HepG2 (cell line): Measurements from ENCODE around the gene ZNF223. TPM values are rescaled to one million over a fixed set of nuclear protein-coding genes. Genes with fewer than 3 reads are reported as not detected.

Experiments used
- CC2D1A ChIP-seq: sonication (generic); formaldehyde crosslinking; IDR thresholded peaks from 2 replicates; pipeline ENCODE4 v1.8.1; 2023; ENCODE audit warnings: mild to moderate bottlenecking, missing genetic modification reagents
- IRF9 ChIP-seq: sonication (generic); formaldehyde crosslinking; IDR thresholded peaks from 2 replicates; pipeline ENCODE4 v1.8.0; 2022; ENCODE audit warnings: missing genetic modification reagents, mild to moderate bottlenecking, borderline replicate concordance
- KLF16 ChIP-seq, 2 experiments: sonication (generic) in 1 of 2; formaldehyde crosslinking in 1 of 2; IDR thresholded peaks; 2 replicates each; pipeline versions ENCODE4 v1.6.1 to v1.8.0; 2016 to 2023; ENCODE audit warnings: missing genetic modification reagents in 2 of 2, missing compliant biosample characterization in 1 of 2
- LCORL ChIP-seq, 2 experiments: fragments of 450-650 bp in 1 of 2; sonication (generic) in 1 of 2; formaldehyde crosslinking in 1 of 2; IDR thresholded peaks; 2 replicates each; pipeline versions ENCODE4 v1.5.0 to v1.6.1; 2017 to 2020; ENCODE audit warnings: antibody characterized with exemption in 1 of 2, missing genetic modification reagents in 1 of 2
- MEF2D ChIP-seq: sonication (generic); formaldehyde crosslinking; IDR thresholded peaks from 2 replicates; pipeline ENCODE4 v1.5.1; 2020; ENCODE audit warnings: mild to moderate bottlenecking, missing genetic modification reagents
- POLR2A ChIP-seq, 2 experiments: IDR thresholded peaks; 2 replicates each; pipeline ENCODE4 v1.6.1; 2011; ENCODE audit warnings: low read depth in 2 of 2, low read length in 2 of 2, mild to moderate bottlenecking in 1 of 2, moderate library complexity in 1 of 2; ENCODE audit not compliant: insufficient read depth in 1 of 2
- SKI ChIP-seq: fragments of 450-650 bp; IDR thresholded peaks from one replicate; pipeline ENCODE4 v1.6.1; 2018; ENCODE audit warnings: mild to moderate bottlenecking; ENCODE audit not compliant: partially characterized antibody
- TAF1 ChIP-seq: sonication (generic); formaldehyde crosslinking; IDR thresholded peaks from 2 replicates; pipeline ENCODE4 v1.4.0; 2020; ENCODE audit warnings: missing genetic modification reagents
- U2AF2 ChIP-seq: fragments of 200-400 bp; formaldehyde crosslinking; IDR thresholded peaks from 2 replicates; pipeline ENCODE4 v1.6.1; 2017; ENCODE audit warnings: low read depth, mild to moderate bottlenecking, low read length
- YY1 ChIP-seq: IDR thresholded peaks from 2 replicates; pipeline ENCODE4 v1.6.1; 2011; ENCODE audit warnings: low read length, low read depth, moderate library complexity, mild to moderate bottlenecking; ENCODE audit not compliant: insufficient read depth, insufficient replicate concordance
- ZIK1 ChIP-seq: sonication (generic); formaldehyde crosslinking; IDR thresholded peaks from 2 replicates; pipeline ENCODE4 v1.5.0; 2020; ENCODE audit warnings: mild to moderate bottlenecking, low read depth, missing genetic modification reagents, borderline replicate concordance
- ZNF607 ChIP-seq: sonication (generic); formaldehyde crosslinking; IDR thresholded peaks from 2 replicates; pipeline ENCODE4 v1.5.1; 2020; ENCODE audit warnings: missing genetic modification reagents, mild to moderate bottlenecking, borderline replicate concordance
- ZNF609 ChIP-seq: sonication (generic); formaldehyde crosslinking; IDR thresholded peaks from 2 replicates; pipeline ENCODE4 v1.4.0; 2020; ENCODE audit warnings: mild to moderate bottlenecking, missing genetic modification reagents, borderline replicate concordance
- ZSCAN21 ChIP-seq: sonication (generic); formaldehyde crosslinking; IDR thresholded peaks from 2 replicates; pipeline ENCODE4 v1.8.0; 2022; ENCODE audit warnings: mild to moderate bottlenecking, missing genetic modification reagents, moderate library complexity, borderline replicate concordance
- ZSCAN25 ChIP-seq: sonication (generic); formaldehyde crosslinking; IDR thresholded peaks from 2 replicates; pipeline ENCODE4 v1.8.0; 2022; ENCODE audit warnings: mild to moderate bottlenecking, missing genetic modification reagents
- polyA plus RNA-seq, 8 experiments: library from polyadenylated mRNA; depleted of rRNA in 3 of 8; stranded (reverse) in 7 of 8; unstranded in 1 of 8; fragments of >200 nt; fragmentation: Illumina TruSeq in 4 of 8; extraction: Trizol in 4 of 8; gene quantifications; 2 replicates each; pipeline versions ENCODE4 v1.2.1 to v1.2.3, GENCODE V29; 2011 to 2016; ENCODE audit warnings: low read depth in 4 of 8, missing spikeins in 1 of 8, mixed read lengths in 1 of 8; ENCODE audit not compliant: insufficient read depth in 1 of 8
- total RNA-seq, 5 experiments: library from RNA; depleted of rRNA; stranded (reverse); fragments of >200 nt; fragmentation: Illumina TruSeq; extraction: Trizol; gene quantifications; 2 replicates each; pipeline ENCODE4 v1.2.3, GENCODE V29; 2016; ENCODE audit warnings: low read depth in 1 of 5
- TF ChIP-seq, protein P1 (sequence below): sonication (generic); formaldehyde crosslinking; conservative IDR thresholded peaks from 2 replicates; pipeline ENCODE4 v1.5.0; 2020; ENCODE audit warnings: missing genetic modification reagents
- TF ChIP-seq, protein P2 (sequence below): sonication (generic); formaldehyde crosslinking; IDR thresholded peaks from 2 replicates; pipeline ENCODE4 v1.4.0; 2020; ENCODE audit warnings: missing genetic modification reagents, borderline replicate concordance

ZNF223 gene
- total and polyA plus RNA-seq, 2 of the 13 experiments (the other 11 are each of a cell fraction or from before 2014, with no cell fraction given), result 2.0 to 4.8 TPM

DNA sequence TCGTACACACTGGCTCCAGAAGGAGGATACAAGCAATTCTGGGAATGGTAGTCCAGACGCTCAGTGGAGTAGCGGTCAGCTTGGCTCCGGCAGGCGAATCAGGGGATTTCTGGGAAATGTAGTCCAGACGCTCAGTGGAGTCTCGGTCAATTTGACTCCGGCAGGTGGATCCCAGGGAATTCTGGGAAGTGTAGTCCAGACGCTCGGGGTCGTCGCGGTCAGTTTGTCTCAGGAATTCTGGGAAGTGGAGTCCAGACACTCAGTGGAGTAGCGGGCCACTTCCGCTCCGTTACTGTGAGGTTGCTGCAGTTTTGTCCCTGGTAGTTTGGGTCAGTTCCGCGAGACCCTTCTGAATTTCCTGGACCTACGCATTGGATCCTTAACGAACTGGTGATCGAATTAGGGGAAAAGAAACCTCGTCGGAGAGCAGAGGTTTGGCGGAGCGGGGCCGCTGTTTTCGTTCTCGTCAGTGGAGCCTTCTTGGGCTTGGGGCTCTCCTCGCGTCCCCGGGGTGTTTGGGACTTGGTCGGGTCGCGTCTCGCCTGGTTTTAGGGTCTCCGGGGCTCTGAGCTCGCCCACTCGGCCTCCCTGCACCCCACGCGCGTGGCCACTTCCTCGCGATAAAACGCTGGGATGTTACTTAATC is 61.4 kb downstream of the ZNF223 start, which contains the start of gene ZNF225 (continued):
- TF ChIP-seq KLF16 (CRISPR knock-in tag; IDR thresholded peaks at IDR 0.05), result peak in 1 of 2 experiments; percentile 67; a peak in 1 of 4 replicates
- peak; percentile 19 for TF ChIP-seq SKI
- TF ChIP-seq ZIK1, result 0 out of 2 replicates have a peak, but pooled peaks have one; percentile 26
- TF ChIP-seq ZSCAN21 (CRISPR knock-in tag), result no peak
- peak; percentile 59 for TF ChIP-seq TAF1
- TF ChIP-seq YY1, result peak; percentile 72
- no peak for TF ChIP-seq ZNF607 (CRISPR knock-in tag)
- TF ChIP-seq, protein P1, sequence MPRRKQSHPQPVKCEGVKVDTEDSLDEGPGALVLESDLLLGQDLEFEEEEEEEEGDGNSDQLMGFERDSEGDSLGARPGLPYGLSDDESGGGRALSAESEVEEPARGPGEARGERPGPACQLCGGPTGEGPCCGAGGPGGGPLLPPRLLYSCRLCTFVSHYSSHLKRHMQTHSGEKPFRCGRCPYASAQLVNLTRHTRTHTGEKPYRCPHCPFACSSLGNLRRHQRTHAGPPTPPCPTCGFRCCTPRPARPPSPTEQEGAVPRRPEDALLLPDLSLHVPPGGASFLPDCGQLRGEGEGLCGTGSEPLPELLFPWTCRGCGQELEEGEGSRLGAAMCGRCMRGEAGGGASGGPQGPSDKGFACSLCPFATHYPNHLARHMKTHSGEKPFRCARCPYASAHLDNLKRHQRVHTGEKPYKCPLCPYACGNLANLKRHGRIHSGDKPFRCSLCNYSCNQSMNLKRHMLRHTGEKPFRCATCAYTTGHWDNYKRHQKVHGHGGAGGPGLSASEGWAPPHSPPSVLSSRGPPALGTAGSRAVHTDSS (CRISPR knock-in tag), result 0 out of 2 replicates have a peak, but pooled peaks have one; percentile 19
- peak; percentile 56 to 71 for TF ChIP-seq POLR2A (IDR thresholded peaks at IDR 0.05; ENCODE audit: insufficient read depth in 1 of 2, low read depth in 2 of 2, low read length in 2 of 2)
- TF ChIP-seq LCORL (IDR thresholded peaks at IDR 0.05), result no peak
- TF ChIP-seq LCORL (CRISPR knock-in tag; IDR thresholded peaks at IDR 0.05), result peak; percentile 53; the same call in 1 of the 2 replicates
- TF ChIP-seq ZNF609 (CRISPR knock-in tag), result no peak
- no peak for TF ChIP-seq U2AF2
- TF ChIP-seq, protein P2, sequence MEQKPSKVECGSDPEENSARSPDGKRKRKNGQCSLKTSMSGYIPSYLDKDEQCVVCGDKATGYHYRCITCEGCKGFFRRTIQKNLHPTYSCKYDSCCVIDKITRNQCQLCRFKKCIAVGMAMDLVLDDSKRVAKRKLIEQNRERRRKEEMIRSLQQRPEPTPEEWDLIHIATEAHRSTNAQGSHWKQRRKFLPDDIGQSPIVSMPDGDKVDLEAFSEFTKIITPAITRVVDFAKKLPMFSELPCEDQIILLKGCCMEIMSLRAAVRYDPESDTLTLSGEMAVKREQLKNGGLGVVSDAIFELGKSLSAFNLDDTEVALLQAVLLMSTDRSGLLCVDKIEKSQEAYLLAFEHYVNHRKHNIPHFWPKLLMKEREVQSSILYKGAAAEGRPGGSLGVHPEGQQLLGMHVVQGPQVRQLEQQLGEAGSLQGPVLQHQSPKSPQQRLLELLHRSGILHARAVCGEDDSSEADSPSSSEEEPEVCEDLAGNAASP (CRISPR knock-in tag), result peak; percentile 68
- TF ChIP-seq ZSCAN25 (CRISPR knock-in tag), result 0 out of 2 replicates have a peak, but pooled peaks have one; percentile 38
- 0 out of 2 replicates have a peak, but pooled peaks have one; percentile 19 for TF ChIP-seq MEF2D (CRISPR knock-in tag)
- no peak for TF ChIP-seq CC2D1A (CRISPR knock-in tag)
- peak; percentile 64; the same call in 1 of the 2 replicates for TF ChIP-seq IRF9 (CRISPR knock-in tag)
